ENCODE data around the gene OTOG. TPM values are rescaled to one million over a fixed set of nuclear protein-coding genes. Genes with fewer than 3 reads are reported as not detected.

Gene OTOG
- total RNA-seq, 6 experiments from 2014 or later, result not detected

GRCh38 chr11:17525570-17525969 lies 21.5 kb upstream of the OTOG start:
- no peak for TF ChIP-seq CTCF (IDR thresholded peaks at IDR 0.05)
- peaks cover 48% of the 10 kb centered on the region for H3K27me3 Mint-ChIP-seq (ENCODE audit: insufficient read depth)
- no peak overlapping the region for H3K27ac Mint-ChIP-seq

GRCh38 chr11:17526326-17526725 lies 20.7 kb upstream of the OTOG start:
- no peaks in the 10 kb centered on the region for H3K36me3 Mint-ChIP-seq (ENCODE audit: low read depth)
- H3K4me3 Mint-ChIP-seq, result no peak overlapping the region
- DNase-seq, result no peak
- no peaks in the 10 kb centered on the region for H3K9me3 Mint-ChIP-seq
- no peak overlapping the region for H3K27ac Mint-ChIP-seq
- TF ChIP-seq CTCF (IDR thresholded peaks at IDR 0.05), result no peak
- H3K4me1 Mint-ChIP-seq (ENCODE audit: low read depth), result no peaks in the 10 kb centered on the region
- peaks cover 49% of the 10 kb centered on the region for H3K27me3 Mint-ChIP-seq (ENCODE audit: insufficient read depth)

More at GRCh38 chr11:17525570-17525969, 21.5 kb upstream of the OTOG start:
- no peak overlapping the region for H3K4me3 Mint-ChIP-seq
- no peaks in the 10 kb centered on the region for H3K9me3 Mint-ChIP-seq
- no peaks in the 10 kb centered on the region for H3K4me1 Mint-ChIP-seq (ENCODE audit: low read depth)
- H3K36me3 Mint-ChIP-seq (ENCODE audit: low read depth), result no peaks in the 10 kb centered on the region
- DNase-seq, result no peak

DNA sequence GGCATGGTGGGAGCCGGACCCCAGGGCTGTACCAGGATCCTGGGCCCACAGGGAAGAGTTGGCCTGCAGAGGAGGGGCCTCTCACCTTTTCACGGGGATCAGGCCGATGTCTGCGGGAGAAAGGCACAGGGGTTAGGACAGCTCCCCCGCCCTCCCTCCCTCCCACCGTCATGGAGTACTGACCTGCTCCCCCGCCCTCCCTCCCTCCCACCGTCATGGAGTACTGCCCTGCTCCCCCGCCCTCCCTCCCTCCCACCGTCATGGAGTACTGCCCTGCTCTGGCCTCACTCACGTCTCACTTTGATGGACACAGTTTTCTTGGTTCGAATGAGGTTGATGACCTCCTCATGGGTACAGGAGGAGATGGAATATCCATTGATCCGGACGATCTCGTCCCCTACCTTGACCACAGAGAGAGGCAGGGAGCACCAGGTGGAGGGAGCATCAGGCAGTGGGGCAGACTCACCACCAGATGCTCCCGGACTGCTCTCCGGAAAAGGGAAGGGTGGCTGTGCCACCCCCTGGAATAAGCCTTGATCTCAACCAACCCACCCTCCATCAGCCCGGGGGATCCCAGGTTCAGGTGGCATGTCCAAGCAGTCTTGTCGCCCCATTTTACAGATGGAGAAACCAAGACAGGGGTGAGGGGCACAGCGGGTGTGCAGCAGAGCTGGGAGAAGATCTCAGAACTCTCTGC lies 20.0 kb upstream of the OTOG start:
- TF ChIP-seq CTCF (IDR thresholded peaks at IDR 0.05), result no peak
- Mint-ChIP-seq H3K4me3 (no peak overlapping the region), H3K9me3 (no peaks in the 10 kb centered on the region), H3K4me1 (ENCODE audit: low read depth) (peaks cover 7% of the 10 kb centered on the region), H3K27ac (no peak overlapping the region), H3K27me3 (ENCODE audit: insufficient read depth) (peaks cover 44% of the 10 kb centered on the region), H3K36me3 (ENCODE audit: low read depth) (no peaks in the 10 kb centered on the region)
- no peak for DNase-seq

GRCh38 chr11:17527628-17527995 lies 19.4 kb upstream of the OTOG start:
- Mint-ChIP-seq H3K4me1 (ENCODE audit: low read depth) (peaks cover 8% of the 10 kb centered on the region), H3K4me3 (no peak overlapping the region), H3K27ac (no peak overlapping the region), H3K9me3 (no peaks in the 10 kb centered on the region), H3K36me3 (ENCODE audit: low read depth) (no peaks in the 10 kb centered on the region), H3K27me3 (ENCODE audit: insufficient read depth) (peaks cover 41% of the 10 kb centered on the region)
- TF ChIP-seq CTCF (IDR thresholded peaks at IDR 0.05), result no peak
- DNase-seq, result no peak

GRCh38 chr11:17528181-17528691 lies 18.8 kb upstream of the OTOG start:
- TF ChIP-seq CTCF (IDR thresholded peaks at IDR 0.05), result peak; percentile 90
- H3K4me1 Mint-ChIP-seq (ENCODE audit: low read depth), result peaks cover 8% of the 10 kb centered on the region
- peak; percentile 30 for DNase-seq
- H3K9me3 Mint-ChIP-seq, result no peaks in the 10 kb centered on the region
- peaks cover 38% of the 10 kb centered on the region for H3K27me3 Mint-ChIP-seq (ENCODE audit: insufficient read depth)
- no peak overlapping the region for H3K27ac Mint-ChIP-seq
- no peaks in the 10 kb centered on the region for H3K36me3 Mint-ChIP-seq (ENCODE audit: low read depth)
- no peak overlapping the region for H3K4me3 Mint-ChIP-seq

Data from HFFc6 (cell line).